ENCODE data around the gene HYOU1.

The HYOU1 gene

DNA sequence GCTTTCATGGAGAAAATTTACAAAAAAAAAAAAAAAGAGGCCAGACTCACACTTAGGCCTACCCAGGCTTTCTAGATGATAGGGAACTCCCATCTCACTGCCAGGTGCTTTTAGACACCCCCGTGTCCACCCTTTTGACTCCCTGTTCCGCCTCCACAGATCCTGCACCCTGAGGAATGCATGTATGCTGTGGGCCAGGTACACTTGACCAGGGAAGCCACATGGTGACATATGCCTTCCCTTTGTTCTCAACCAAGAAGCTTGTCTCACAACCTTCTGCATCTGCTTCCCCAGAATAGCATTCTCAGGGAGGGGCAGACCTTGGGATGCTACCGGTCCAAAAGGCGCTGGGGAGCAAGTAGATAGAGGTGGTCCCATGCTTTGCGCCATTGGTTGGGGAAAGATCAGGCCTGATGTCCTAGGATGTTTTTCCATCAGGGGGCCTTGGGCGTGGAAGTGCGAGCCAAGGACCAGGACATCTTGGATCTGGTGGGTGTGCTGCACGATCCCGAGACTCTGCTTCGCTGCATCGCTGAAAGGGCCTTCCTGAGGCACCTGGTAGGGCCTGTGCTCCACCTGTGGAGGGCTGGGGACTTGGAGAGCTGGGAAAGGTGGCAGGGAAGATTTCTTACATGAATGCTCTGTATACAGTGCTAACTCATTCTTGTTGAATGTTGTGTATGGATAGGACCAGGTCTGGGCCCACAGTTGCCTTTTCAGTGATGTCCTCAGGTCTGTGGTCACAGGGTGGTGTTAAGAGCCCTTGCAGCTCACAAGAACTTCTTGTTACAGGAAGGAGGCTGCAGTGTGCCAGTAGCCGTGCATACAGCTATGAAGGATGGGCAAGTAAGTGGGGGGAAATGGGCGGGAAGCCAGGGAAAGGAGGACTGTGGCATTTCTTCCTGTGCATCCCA lies 35.2 kb upstream of the HYOU1 start:
- DNase-seq (ENCODE audit: low read depth) = no peak
- TF ChIP-seq, protein P1, sequence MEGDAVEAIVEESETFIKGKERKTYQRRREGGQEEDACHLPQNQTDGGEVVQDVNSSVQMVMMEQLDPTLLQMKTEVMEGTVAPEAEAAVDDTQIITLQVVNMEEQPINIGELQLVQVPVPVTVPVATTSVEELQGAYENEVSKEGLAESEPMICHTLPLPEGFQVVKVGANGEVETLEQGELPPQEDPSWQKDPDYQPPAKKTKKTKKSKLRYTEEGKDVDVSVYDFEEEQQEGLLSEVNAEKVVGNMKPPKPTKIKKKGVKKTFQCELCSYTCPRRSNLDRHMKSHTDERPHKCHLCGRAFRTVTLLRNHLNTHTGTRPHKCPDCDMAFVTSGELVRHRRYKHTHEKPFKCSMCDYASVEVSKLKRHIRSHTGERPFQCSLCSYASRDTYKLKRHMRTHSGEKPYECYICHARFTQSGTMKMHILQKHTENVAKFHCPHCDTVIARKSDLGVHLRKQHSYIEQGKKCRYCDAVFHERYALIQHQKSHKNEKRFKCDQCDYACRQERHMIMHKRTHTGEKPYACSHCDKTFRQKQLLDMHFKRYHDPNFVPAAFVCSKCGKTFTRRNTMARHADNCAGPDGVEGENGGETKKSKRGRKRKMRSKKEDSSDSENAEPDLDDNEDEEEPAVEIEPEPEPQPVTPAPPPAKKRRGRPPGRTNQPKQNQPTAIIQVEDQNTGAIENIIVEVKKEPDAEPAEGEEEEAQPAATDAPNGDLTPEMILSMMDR (IDR thresholded peaks at IDR 0.05; ENCODE audit: insufficient read depth, low read depth, low read length, missing control alignments) = no peak
- no peak overlapping the region; the same call in 1 of the 2 replicates for H3K4me3 ChIP-seq (ENCODE audit: low read depth, low read length)

DNA sequence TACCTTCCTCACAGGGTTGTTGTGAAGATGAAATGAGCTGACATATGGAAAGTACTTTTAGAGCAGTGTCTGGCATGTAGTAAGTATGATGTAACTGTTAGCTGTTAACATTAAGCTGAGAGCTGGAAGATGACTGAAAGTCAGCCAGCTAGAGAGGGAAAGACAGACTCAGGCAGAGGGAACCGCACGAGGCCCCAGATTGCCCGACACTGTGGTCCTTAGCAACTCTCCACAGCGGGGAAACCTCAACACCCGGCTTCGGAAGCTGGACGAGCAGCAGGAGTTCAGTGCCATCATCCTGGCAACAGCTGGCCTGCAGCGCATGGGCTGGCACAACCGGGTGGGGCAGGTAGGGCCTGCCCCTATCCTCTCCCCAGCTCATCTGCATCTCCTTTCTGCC lies 34.2 kb upstream of the HYOU1 start:
- H3K4me3 ChIP-seq (ENCODE audit: low read depth, low read length) = no peak overlapping the region
- DNase-seq (ENCODE audit: low read depth) = no peak
- TF ChIP-seq, protein P1 (IDR thresholded peaks at IDR 0.05; ENCODE audit: insufficient read depth, low read depth, low read length, missing control alignments) = no peak

DNA sequence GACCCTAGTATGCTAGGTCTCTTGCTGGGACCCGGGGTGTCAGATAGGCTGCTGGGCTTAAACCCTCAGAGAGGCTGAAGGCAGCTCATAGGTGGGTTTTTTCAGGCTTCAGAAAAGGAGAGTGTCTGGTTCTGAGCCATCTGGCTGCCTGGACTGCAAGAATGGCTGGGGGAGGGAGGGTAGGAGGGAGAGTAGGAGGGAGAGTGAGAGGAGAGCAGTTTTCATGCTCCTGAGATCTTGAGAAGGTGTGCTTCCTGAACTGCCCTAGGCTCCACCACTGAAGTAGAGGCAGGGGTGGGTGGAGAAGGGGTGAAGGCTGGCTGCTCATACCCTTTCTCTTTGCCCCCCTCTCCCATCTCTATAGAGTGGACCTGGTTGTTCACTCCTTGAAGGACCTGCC lies 32.3 kb upstream of the HYOU1 start:
- no peak overlapping the region for H3K4me3 ChIP-seq (ENCODE audit: low read depth, low read length)
- TF ChIP-seq, protein P1 (IDR thresholded peaks at IDR 0.05; ENCODE audit: insufficient read depth, low read depth, low read length, missing control alignments) = no peak

DNA sequence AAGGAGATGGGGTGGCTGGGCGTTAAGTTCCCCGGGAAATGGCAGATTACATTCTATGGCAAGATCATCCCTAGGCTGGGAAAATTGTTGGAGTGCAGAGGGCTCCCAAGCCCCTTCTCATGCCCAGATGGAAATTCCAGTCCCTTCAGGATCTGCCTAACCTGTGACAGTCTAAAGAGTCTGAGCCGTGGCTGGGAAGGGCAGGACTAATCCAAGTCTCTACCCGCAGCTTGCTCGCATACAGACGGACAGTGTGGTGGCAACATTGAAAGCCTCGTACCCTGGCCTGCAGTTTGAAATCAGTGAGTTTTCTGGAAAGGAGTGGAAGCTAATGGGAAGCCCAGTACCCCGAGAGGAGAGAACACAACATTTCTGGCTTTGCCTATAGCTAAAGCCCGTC lies 31.4 kb upstream of the HYOU1 start:
- no peak for DNase-seq (ENCODE audit: low read depth)
- TF ChIP-seq, protein P1 (IDR thresholded peaks at IDR 0.05; ENCODE audit: insufficient read depth, low read depth, low read length, missing control alignments) = no peak
- no peak overlapping the region for H3K4me3 ChIP-seq (ENCODE audit: low read depth, low read length)

More for the DNA sequence above, 32.3 kb upstream of the HYOU1 start:
- DNase-seq (ENCODE audit: low read depth) = no peak

DNA sequence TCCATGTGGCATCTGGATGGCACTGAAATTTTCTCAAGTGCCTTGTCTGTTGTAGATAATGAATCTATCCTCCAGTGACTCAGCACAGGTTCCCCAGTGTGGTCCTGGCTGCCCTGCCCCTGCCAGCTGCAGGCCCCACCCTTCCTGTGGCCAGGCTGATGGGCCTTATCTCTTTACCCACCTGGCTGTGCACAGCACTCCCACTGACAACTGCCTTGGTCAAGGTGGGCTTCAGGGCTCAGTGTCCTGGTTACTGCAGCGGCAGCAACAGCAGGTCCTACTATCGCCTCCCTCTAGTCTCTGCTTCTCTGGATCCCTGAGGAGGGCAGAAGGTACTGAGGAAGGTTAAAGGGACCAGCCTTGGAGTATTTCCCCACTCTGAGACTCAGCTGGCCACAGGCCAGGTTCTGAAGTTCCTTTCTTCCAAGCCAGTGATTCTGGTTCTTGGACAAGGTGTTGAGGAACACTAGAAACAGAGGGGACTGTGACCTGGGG lies 30.8 kb upstream of the HYOU1 start:
- DNase-seq (ENCODE audit: low read depth) = no peak
- TF ChIP-seq, protein P1 (IDR thresholded peaks at IDR 0.05; ENCODE audit: insufficient read depth, low read depth, low read length, missing control alignments) = no peak
- H3K4me3 ChIP-seq (ENCODE audit: low read depth, low read length) = no peak overlapping the region

DNA sequence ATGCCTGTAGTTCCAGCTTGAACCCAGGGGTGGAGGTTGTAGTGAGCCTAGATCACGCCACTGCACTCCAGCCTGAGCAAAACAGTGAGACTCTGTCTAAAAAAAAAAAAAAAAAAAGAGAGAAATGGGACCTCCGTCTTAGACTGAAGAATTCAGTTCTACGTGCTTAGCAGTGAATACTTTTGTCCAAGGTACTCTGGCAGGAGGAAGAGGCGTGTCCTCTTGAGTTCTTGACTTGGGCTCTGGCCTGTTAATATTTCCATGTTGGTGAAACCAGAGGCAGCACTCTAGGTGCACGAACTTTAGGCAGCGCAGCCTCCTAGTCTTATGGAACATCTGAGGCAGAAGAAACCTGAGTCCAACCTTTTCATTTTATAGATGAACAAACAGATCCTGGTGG lies 30.1 kb upstream of the HYOU1 start:
- no peak overlapping the region for H3K4me3 ChIP-seq (ENCODE audit: low read depth, low read length)
- TF ChIP-seq, protein P1 (IDR thresholded peaks at IDR 0.05; ENCODE audit: insufficient read depth, low read depth, low read length, missing control alignments) = no peak
- no peak for DNase-seq (ENCODE audit: low read depth)
